MM.1S (cell line): ENCODE results near the gene MYO1E.

Experiments
- DNase-seq: peaks from one replicate; pipeline ENCODE4 v3.0.0-alpha.2; 2015
- H2AFZ ChIP-seq: fragments of 300-600 bp; sonication (generic); 2 replicates; pipeline ENCODE4 v1.6.0; 2016; ENCODE audit warnings: antibody characterized with exemption, low read length
- H3F3A ChIP-seq: fragments of 300-600 bp; sonication (generic); 2 replicates; pipeline ENCODE4 v1.6.1; 2016; ENCODE audit warnings: mild to moderate bottlenecking, antibody characterized with exemption, low read length, moderate library complexity, mixed read lengths; ENCODE audit not compliant: insufficient read depth
- H3K27ac ChIP-seq: fragments of 300-600 bp; sonication (generic); 2 replicates; pipeline ENCODE4 v1.5.1; 2016; ENCODE audit warnings: mild to moderate bottlenecking, low read length
- H3K27me3 ChIP-seq: fragments of 300-600 bp; sonication (generic); replicated peaks from 2 replicates; pipeline ENCODE4 v1.6.0; 2016; ENCODE audit warnings: low read length; ENCODE audit not compliant: insufficient read depth
- H3K36me3 ChIP-seq: fragments of 300-600 bp; sonication (generic); replicated peaks from 2 replicates; pipeline ENCODE4 v1.6.1; 2016; ENCODE audit warnings: mild to moderate bottlenecking, low read length, mixed read lengths; ENCODE audit not compliant: insufficient read depth
- H3K4me1 ChIP-seq: fragments of 300-600 bp; sonication (generic); 2 replicates; pipeline ENCODE4 v1.6.1; 2016; ENCODE audit warnings: low read length, mixed read lengths
- H3K4me2 ChIP-seq: fragments of 300-600 bp; sonication (generic); 2 replicates; pipeline ENCODE4 v1.6.0; 2016; ENCODE audit warnings: low read depth, low read length
- H3K4me3 ChIP-seq: fragments of 300-600 bp; sonication (generic); 2 replicates; pipeline ENCODE4 v1.5.1; 2016; ENCODE audit warnings: low read length, mixed read lengths
- H3K79me2 ChIP-seq: fragments of 300-600 bp; sonication (generic); 2 replicates; pipeline ENCODE4 v1.6.1; 2016; ENCODE audit warnings: mixed run types, low read length, mixed read lengths
- H3K9ac ChIP-seq: fragments of 300-600 bp; sonication (generic); 2 replicates; pipeline ENCODE4 v1.6.1; 2016; ENCODE audit warnings: low read length, mixed read lengths
- H3K9me2 ChIP-seq: fragments of 300-600 bp; sonication (generic); replicated peaks from 2 replicates; pipeline ENCODE4 v1.6.1; 2016; ENCODE audit warnings: mild to moderate bottlenecking, low read length, mixed read lengths; ENCODE audit not compliant: insufficient read depth
- H3K9me3 ChIP-seq: fragments of 300-600 bp; sonication (generic); replicated peaks from 2 replicates; pipeline ENCODE4 v1.6.1; 2016; ENCODE audit warnings: mild to moderate bottlenecking, low read length, mixed read lengths; ENCODE audit not compliant: insufficient read depth
- H4K20me1 ChIP-seq: fragments of 300-600 bp; sonication (generic); 2 replicates; pipeline ENCODE4 v1.6.1; 2016; ENCODE audit warnings: mild to moderate bottlenecking, low read length, moderate library complexity, mixed read lengths; ENCODE audit not compliant: insufficient read depth
- CTCF ChIP-seq: fragments of 300-600 bp; sonication (generic); IDR thresholded peaks from 2 replicates; pipeline ENCODE4 v1.5.1; 2016; ENCODE audit warnings: antibody characterized with exemption, low read length, mixed read lengths
- EZH2 ChIP-seq: fragments of 300-600 bp; sonication (generic); optimal IDR thresholded peaks from 2 replicates; pipeline ENCODE3; 2017; ENCODE audit warnings: low read depth, mild to moderate bottlenecking, antibody characterized with exemption, low read length, mixed read lengths
- EZH2phosphoT487 ChIP-seq: fragments of 300-600 bp; sonication (generic); IDR thresholded peaks from 2 replicates; pipeline ENCODE4 v1.6.1; 2018; ENCODE audit warnings: antibody characterized with exemption, low read length

MYO1E gene

DNA sequence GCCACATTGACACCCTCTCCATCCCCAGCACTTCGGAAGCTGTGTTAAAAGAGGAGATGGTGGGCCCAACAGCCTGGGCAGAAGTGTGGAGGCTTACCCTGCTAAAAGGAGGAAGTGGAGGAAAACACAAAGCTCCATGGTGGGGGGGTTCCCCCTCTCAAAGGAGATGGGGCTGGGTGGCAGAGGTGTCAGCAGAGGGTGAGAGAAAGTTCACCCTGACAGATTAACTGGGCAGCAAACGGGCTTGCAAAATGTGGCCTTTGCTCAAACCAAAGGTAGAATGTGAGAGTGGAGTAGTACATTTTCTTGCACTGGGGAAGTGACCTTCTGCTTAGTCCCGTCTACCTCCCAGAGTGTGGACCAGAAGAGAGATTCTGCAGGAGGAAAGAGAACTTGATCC is 44.7 kb downstream of the MYO1E start:
- Histone ChIP-seq H3K9ac (no peak overlapping the region), H3K4me3 (no peak overlapping the region), H3F3A (no peaks in the 10 kb centered on the region), H3K79me2 (no peaks in the 10 kb centered on the region), H2AFZ (no peak overlapping the region), H3K9me3 (no peaks in the 10 kb centered on the region), H4K20me1 (no peaks in the 10 kb centered on the region), H3K9me2 (no peaks in the 10 kb centered on the region), H3K4me2 (no peak overlapping the region), H3K27ac (no peak overlapping the region), H3K4me1 (no peaks in the 10 kb centered on the region), H3K27me3 (peaks cover 25% of the 10 kb centered on the region), H3K36me3 (no peaks in the 10 kb centered on the region)
- DNase-seq = no peak
- TF ChIP-seq CTCF (no peak), EZH2phosphoT487 (no peak), EZH2 (no peak)

DNA sequence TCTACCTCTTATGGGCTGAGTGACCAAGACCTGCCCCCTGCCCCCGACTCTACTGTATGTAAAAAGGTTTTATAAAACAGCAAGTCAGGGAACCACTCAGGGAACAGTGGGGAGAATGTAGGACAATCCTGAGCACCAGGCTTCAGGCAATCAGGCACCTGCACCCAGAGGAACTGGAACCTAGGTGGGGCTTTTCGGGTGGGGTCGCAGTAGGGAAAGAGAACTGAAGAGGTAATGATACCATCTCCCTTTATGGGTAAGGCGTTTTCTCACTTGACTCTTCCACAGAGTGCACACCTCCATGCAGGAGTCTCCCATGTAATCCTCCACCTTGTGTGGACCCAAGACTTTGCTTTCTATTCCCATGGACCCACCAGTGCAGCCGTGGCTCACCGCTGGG is 45.8 kb downstream of the MYO1E start:
- H3K4me2 ChIP-seq = no peak overlapping the region
- no peak overlapping the region for H2AFZ ChIP-seq
- no peaks in the 10 kb centered on the region for H3K9me2 ChIP-seq
- H3K4me1 ChIP-seq = peaks cover 5% of the 10 kb centered on the region; the same call in 1 of the 2 replicates
- no peak overlapping the region for H3K27ac ChIP-seq
- H3K36me3 ChIP-seq = no peaks in the 10 kb centered on the region
- H3K27me3 ChIP-seq = peaks cover 25% of the 10 kb centered on the region
- no peaks in the 10 kb centered on the region for H3K9me3 ChIP-seq
- no peak overlapping the region for H3K4me3 ChIP-seq
- no peak for TF ChIP-seq CTCF
- TF ChIP-seq EZH2phosphoT487 = no peak
- TF ChIP-seq EZH2 = no peak
- DNase-seq = no peak
- H3K9ac ChIP-seq = no peak overlapping the region
- no peaks in the 10 kb centered on the region for H4K20me1 ChIP-seq
- peaks cover 7% of the 10 kb centered on the region for H3F3A ChIP-seq
- no peaks in the 10 kb centered on the region for H3K79me2 ChIP-seq

DNA sequence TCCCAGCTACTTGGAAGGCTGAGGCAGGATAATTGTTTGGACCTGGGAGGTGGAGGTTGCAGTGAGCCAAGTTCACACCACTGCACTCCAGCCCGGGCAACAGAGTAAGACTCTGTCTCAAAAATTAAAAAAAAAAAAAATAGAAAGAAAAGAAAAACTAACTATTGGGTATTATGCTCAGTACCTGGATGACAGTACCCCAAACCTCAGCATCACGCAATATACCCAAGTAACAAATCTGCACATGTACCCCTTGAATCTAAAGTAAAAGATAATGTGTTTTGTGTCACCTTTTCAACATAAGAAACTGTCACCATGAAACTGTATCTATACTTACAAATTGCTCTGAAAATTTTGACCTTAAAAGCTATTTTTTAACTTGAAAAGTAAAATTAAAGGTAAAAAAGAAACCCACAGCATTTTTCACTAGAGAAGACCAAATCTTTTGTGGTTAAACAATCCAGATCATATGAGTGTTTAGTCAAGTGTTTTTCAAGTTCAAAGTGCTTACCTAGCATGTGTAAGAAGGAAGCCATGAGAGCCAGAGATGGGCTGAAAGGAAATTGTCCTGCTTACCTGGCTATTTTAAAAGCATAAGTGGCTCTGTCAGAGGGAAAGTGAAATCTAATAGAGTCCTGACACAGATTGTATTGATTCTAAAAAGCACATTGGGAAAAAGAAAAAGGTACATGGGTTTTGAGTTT is 50.5 kb downstream of the MYO1E start:
- H3K79me2 ChIP-seq = no peaks in the 10 kb centered on the region

More for the DNA sequence above, 50.5 kb downstream of the MYO1E start:
- H3K9ac ChIP-seq = no peak overlapping the region
- no peaks in the 10 kb centered on the region for H3K9me3 ChIP-seq
- H3K9me2 ChIP-seq = no peaks in the 10 kb centered on the region
- peaks cover 8% of the 10 kb centered on the region; the same call in 1 of the 2 replicates for H3K4me1 ChIP-seq
- peak overlapping the region; percentile 16; the same call in 1 of the 2 replicates for H3K27ac ChIP-seq
- peak overlapping the region; percentile 15; the same call in 1 of the 2 replicates for H3K4me2 ChIP-seq
- no peak overlapping the region for H2AFZ ChIP-seq
- peaks cover 10% of the 10 kb centered on the region for H3F3A ChIP-seq
- H3K4me3 ChIP-seq = no peak overlapping the region
- peak; percentile 89 for DNase-seq
- H3K27me3 ChIP-seq = peaks cover 40% of the 10 kb centered on the region
- no peaks in the 10 kb centered on the region for H3K36me3 ChIP-seq
- no peak for TF ChIP-seq EZH2phosphoT487
- TF ChIP-seq EZH2 = no peak
- TF ChIP-seq CTCF = no peak
- no peaks in the 10 kb centered on the region for H4K20me1 ChIP-seq
